Body of pancreas (tissue), 4 donors: Measurements from ENCODE around the gene FAM13A. TPM values are rescaled to one million over a fixed set of nuclear protein-coding genes. Genes with fewer than 3 reads are reported as not detected.

ENCODE experiments used
- ATAC-seq: fragments of 150-250 bp; one replicate; pipeline ENCODE4 v1.9.1; 2016
- DNase-seq, 4 donors: peaks; one replicate each; pipeline ENCODE4 v3.0.0-alpha.2; 2019
- H3K27ac ChIP-seq, 4 donors: fragments of 200-600 bp; sonication (generic); 1 replicate in 3 of 4; 2 replicates in 1 of 4; pipeline versions ENCODE4 v1.5.1 to v1.6.1; 2016 to 2019; ENCODE audit warnings: mild to moderate bottlenecking in 1 of 4, mixed read lengths in 1 of 4, moderate library complexity in 1 of 4
- H3K27me3 ChIP-seq, 2 donors: fragments of 200-600 bp; sonication (generic); one replicate each; pipeline ENCODE4 v1.6.0; 2016; ENCODE audit warnings: mild to moderate bottlenecking in 1 of 2
- H3K36me3 ChIP-seq, 2 donors: fragments of 200-600 bp; sonication (generic); replicated peaks in 1 of 2; 2 replicates each; pipeline ENCODE4 v1.5.1; 2016; ENCODE audit warnings: low read depth in 2 of 2; ENCODE audit not compliant: insufficient read depth in 1 of 2
- H3K4me1 ChIP-seq: fragments of 200-600 bp; sonication (generic); one replicate; pipeline ENCODE4 v1.6.0; 2016
- H3K4me3 ChIP-seq, 2 donors: fragments of 200-600 bp; sonication (generic); 1 replicate in 1 of 2; 2 replicates in 1 of 2; pipeline ENCODE4 v1.5.1; 2016 to 2019
- H3K9me3 ChIP-seq, 3 donors: fragments of 200-600 bp; sonication (generic); 1 replicate in 2 of 3; 2 replicates in 1 of 3; pipeline ENCODE4 v1.5.1; 2016
- CTCF ChIP-seq, 7 experiments: fragments of 450-650 bp in 4 of 7; fragments of 200-600 bp in 3 of 7; sonication (generic) in 3 of 7; IDR thresholded peaks; one replicate each; pipeline ENCODE4 v1.5.1; 2016 to 2019; ENCODE audit warnings: antibody characterized with exemption in 7 of 7
- POLR2A ChIP-seq, 3 donors: fragments of 450-650 bp; IDR thresholded peaks; one replicate each; pipeline ENCODE4 v1.6.1; 2016; ENCODE audit warnings: antibody characterized with exemption in 3 of 3, mild to moderate bottlenecking in 2 of 3
- WGBS, 2 donors: methylation state at CpG; one replicate each; pipeline ENCODE4 v1.1.5; 2017; 5-methylcytosine and 5-hydroxymethylcytosine counted together
- intact Hi-C: fragments of 100-400 bp; cut with DNase I; formaldehyde crosslinking; loops from one replicate; pipeline ENCODE4 v1.15.1; 2023
- total RNA-seq, 2 donors: library from RNA; depleted of rRNA; stranded (reverse); fragments of >200 nt; gene quantifications; one replicate each; pipeline ENCODE4 v1.1.0, GENCODE V29; 2016

FAM13A gene
- total RNA-seq, 2 donors from 2014 or later: 59.1 to 64.3 TPM

GRCh38 chr4:88752076-88752463, 304.9 kb downstream of the FAM13A start:
- Histone ChIP-seq H3K4me3 (no peak overlapping the region), H3K9me3 (no peaks in the 10 kb centered on the region), H3K4me1 (peaks cover 39% of the 10 kb centered on the region), H3K27me3 (no peaks in the 10 kb centered on the region), H3K27ac (no peak overlapping the region), H3K36me3 (peaks cover 18 to 22% of the 10 kb centered on the region in 2 donors)
- no peak for TF ChIP-seq CTCF (IDR thresholded peaks at IDR 0.05)
- no peak for TF ChIP-seq POLR2A (IDR thresholded peaks at IDR 0.05)
- ATAC-seq (no peak), DNase-seq (no peak)
- intact Hi-C loops: loop anchor here (10.0 kb wide), 1 partner anchor 53 kb away; no protein-coding TSS in a partner anchor
- WGBS, 2 donors: 58 to 66% methylated on average over 4 of the region's 4 CpGs

- Histone ChIP-seq H3K36me3 (peaks cover 18 to 24% of the 10 kb centered on the region in 2 donors), H3K9me3 (no peaks in the 10 kb centered on the region), H3K4me1 (peaks cover 39% of the 10 kb centered on the region), H3K4me3 (no peak overlapping the region), H3K27me3 (no peaks in the 10 kb centered on the region), H3K27ac (no peak overlapping the region)
- intact Hi-C loops: loop anchor here (10.0 kb wide), 1 partner anchor 53 kb away; no protein-coding TSS in a partner anchor
- no peak for DNase-seq
- 86 to 92% methylated on average over 7 of the region's 7 CpGs for WGBS, 2 donors
- no peak for ATAC-seq
- TF ChIP-seq POLR2A (IDR thresholded peaks at IDR 0.05) (no peak), CTCF (IDR thresholded peaks at IDR 0.05) (no peak)
Measured at GRCh38 chr4:88751258-88752075, 305.5 kb downstream of the FAM13A start.

GRCh38 chr4:88750369-88750768, 306.6 kb downstream of the FAM13A start:
- no peak for ATAC-seq
- no peaks in the 10 kb centered on the region for H3K9me3 ChIP-seq
- DNase-seq: no peak
- no peaks in the 10 kb centered on the region for H3K27me3 ChIP-seq
- no peak overlapping the region for H3K27ac ChIP-seq
- WGBS, 2 donors: 93% methylated on average over 10 of the region's 10 CpGs
- TF ChIP-seq POLR2A (IDR thresholded peaks at IDR 0.05) (no peak), CTCF (IDR thresholded peaks at IDR 0.05) (no peak)
- H3K4me1 ChIP-seq: peaks cover 40% of the 10 kb centered on the region
- peaks cover 18 to 26% of the 10 kb centered on the region in 2 donors for H3K36me3 ChIP-seq
- H3K4me3 ChIP-seq: no peak overlapping the region
- intact Hi-C loops: loop anchor here (10.0 kb wide), 1 partner anchor 54 kb away; no protein-coding TSS in a partner anchor

GRCh38 chr4:88747351-88747750, 309.6 kb downstream of the FAM13A start:
- no peaks in the 10 kb centered on the region for H3K27me3 ChIP-seq
- DNase-seq (no peak), ATAC-seq (no peak)
- no peak overlapping the region for H3K4me3 ChIP-seq
- H3K9me3 ChIP-seq: no peaks in the 10 kb centered on the region
- no peak for TF ChIP-seq POLR2A (IDR thresholded peaks at IDR 0.05)
- TF ChIP-seq CTCF (IDR thresholded peaks at IDR 0.05): no peak
- peaks cover 13% of the 10 kb centered on the region for H3K4me1 ChIP-seq
- H3K36me3 ChIP-seq: peaks cover 18 to 26% of the 10 kb centered on the region in 2 donors
- WGBS, 2 donors: 95 to 98% methylated on average over 7 of the region's 7 CpGs
- H3K27ac ChIP-seq: no peak overlapping the region
- intact Hi-C loops: no loop called here
